Stimulated activated naive B cell treated with anti-CD40 and anti-IgM and Interleukin-4, amounts not matched to agents 10 μg/mL and 1 μg/mL and 100 μg/mL, for 72 hours (primary cell): Measurements from ENCODE around the gene RPL36.
A peak's percentile ranks its signal among the peaks of the same experiment; 100 is the strongest.

Source experiments
- ATAC-seq, 2 donors: fragments of 150-1000 bp; cut with Tn5 transposase; replicated peaks; 2 replicates each; pipeline ENCODE4 v1.10.0; 2021; ENCODE audit warnings: moderate library complexity in 1 of 2
- DNase-seq: peaks from one replicate; pipeline ENCODE4 v3.0.0; 2021
- H3K27ac Mint-ChIP-seq: one replicate; pipeline ENCODE4 v1.8.0; 2022; ENCODE audit warnings: mild to moderate bottlenecking, mixed read lengths
- H3K27me3 Mint-ChIP-seq, 2 donors: one replicate each; pipeline ENCODE4 v1.8.0; 2022; ENCODE audit warnings: mixed read lengths in 2 of 2
- H3K36me3 Mint-ChIP-seq, 2 donors: one replicate each; pipeline ENCODE4 v1.8.0; 2022; ENCODE audit warnings: mixed read lengths in 2 of 2, mild to moderate bottlenecking in 1 of 2
- H3K4me1 Mint-ChIP-seq, 2 donors: one replicate each; pipeline ENCODE4 v1.8.0; 2022; ENCODE audit warnings: mixed read lengths in 2 of 2, mild to moderate bottlenecking in 1 of 2
- H3K4me3 Mint-ChIP-seq, 2 donors: one replicate each; pipeline ENCODE4 v1.8.0; 2022; ENCODE audit warnings: mild to moderate bottlenecking in 2 of 2, mixed read lengths in 2 of 2, moderate library complexity in 1 of 2
- H3K9me3 Mint-ChIP-seq, 2 donors: one replicate each; pipeline ENCODE4 v1.8.0; 2022; ENCODE audit warnings: mixed read lengths in 2 of 2, mild to moderate bottlenecking in 1 of 2

RPL36 gene

DNA sequence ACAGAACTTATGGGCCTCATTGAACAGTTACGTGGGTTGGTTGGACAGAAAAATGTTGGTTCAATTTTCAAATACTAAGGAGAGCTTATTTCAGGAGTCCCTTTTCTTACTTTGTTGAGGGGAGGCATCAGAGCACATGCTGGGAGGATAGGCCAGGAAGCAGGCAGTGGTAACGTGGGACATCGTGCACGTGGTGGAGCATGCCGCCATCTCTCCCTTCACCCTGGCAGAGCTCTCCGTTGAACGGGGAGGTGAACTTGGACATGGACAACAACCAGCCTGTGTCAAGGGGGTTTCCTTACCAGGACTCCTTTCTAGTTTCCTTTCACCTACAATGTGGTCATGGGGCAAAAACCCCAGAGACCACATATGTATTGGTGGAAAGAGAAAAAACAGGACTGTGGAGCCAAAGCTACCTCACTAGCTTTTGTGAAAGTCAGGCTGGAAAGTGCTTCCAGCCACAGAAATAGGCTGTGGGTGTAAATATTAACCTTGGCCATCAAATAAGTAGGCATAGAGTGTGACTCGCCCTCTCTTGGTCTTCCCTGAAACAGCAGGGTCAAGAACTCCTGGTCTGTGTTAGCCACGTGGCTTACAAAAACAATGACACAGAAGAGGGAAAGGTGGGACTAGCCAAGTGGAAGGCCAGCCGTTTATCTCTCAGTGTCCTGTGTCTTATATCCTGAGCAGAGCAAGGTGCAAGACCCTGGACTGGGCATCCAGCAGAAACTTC, 24.1 kb upstream of the RPL36 start:
- no peak for DNase-seq
- Mint-ChIP-seq H3K27me3 (no peaks in the 10 kb centered on the region), H3K36me3 (peaks cover 45 to 61% of the 10 kb centered on the region in 2 donors), H3K4me3 (no peak overlapping the region), H3K4me1 (peaks cover 0 to 6% of the 10 kb centered on the region in 2 donors), H3K27ac (peak overlapping the region; percentile 86), H3K9me3 (no peaks in the 10 kb centered on the region)
- peak; percentile 64 to 75 for ATAC-seq

- H3K36me3 Mint-ChIP-seq, result peaks cover 37 to 65% of the 10 kb centered on the region in 2 donors
- H3K9me3 Mint-ChIP-seq, result no peaks in the 10 kb centered on the region
- H3K4me1 Mint-ChIP-seq, result peaks cover 0 to 6% of the 10 kb centered on the region in 2 donors
- H3K4me3 Mint-ChIP-seq, result no peak overlapping the region
- DNase-seq (no peak), ATAC-seq (no peak)
- no peaks in the 10 kb centered on the region for H3K27me3 Mint-ChIP-seq
- H3K27ac Mint-ChIP-seq, result peak overlapping the region; percentile 65
These were observed 23.0 kb upstream of the RPL36 start for GRCh38 chr19:5666921-5667610.

GRCh38 chr19:5667751-5668271, 22.3 kb upstream of the RPL36 start:
- DNase-seq (no peak), ATAC-seq (no peak)
- Mint-ChIP-seq H3K9me3 (no peaks in the 10 kb centered on the region), H3K27ac (peak overlapping the region; percentile 52), H3K4me3 (no peak overlapping the region), H3K36me3 (peaks cover 41 to 68% of the 10 kb centered on the region in 2 donors), H3K27me3 (no peaks in the 10 kb centered on the region), H3K4me1 (peaks cover 4 to 9% of the 10 kb centered on the region in 2 donors)

- ATAC-seq (no peak), DNase-seq (no peak)
- Mint-ChIP-seq H3K27me3 (no peaks in the 10 kb centered on the region), H3K27ac (peak overlapping the region; percentile 67), H3K4me3 (no peak overlapping the region), H3K4me1 (peaks cover 6 to 9% of the 10 kb centered on the region in 2 donors), H3K36me3 (peaks cover 51 to 76% of the 10 kb centered on the region in 2 donors), H3K9me3 (peaks cover 0 to 2% of the 10 kb centered on the region in 2 donors)
These were observed 20.9 kb upstream of the RPL36 start for GRCh38 chr19:5669212-5669611.

DNA sequence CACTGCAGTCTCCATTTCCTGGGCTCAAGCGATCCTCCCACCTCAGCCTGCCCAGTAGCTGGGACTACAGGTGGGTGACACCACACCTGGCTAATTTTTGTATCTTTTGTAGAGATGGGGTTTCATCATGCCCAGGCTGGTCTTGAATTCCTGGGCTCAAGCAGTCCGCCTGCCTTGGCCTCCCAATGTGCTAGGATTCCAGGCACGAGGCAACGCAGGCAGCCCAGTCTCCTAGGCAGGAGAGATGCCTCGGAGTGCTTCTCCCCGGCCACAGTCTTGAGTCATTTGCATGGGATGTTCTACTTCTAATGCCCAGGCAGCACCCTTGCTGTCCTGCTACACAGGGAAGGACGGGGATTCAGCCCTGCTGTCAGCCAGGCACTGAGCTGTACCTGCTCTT, 18.5 kb upstream of the RPL36 start:
- peaks cover 45 to 65% of the 10 kb centered on the region in 2 donors for H3K36me3 Mint-ChIP-seq
- H3K4me1 Mint-ChIP-seq, result peaks cover 4 to 10% of the 10 kb centered on the region in 2 donors
- DNase-seq (no peak), ATAC-seq (no peak)
- peak overlapping the region; percentile 57 for H3K27ac Mint-ChIP-seq
- H3K4me3 Mint-ChIP-seq, result no peak overlapping the region
- peaks cover 0 to 2% of the 10 kb centered on the region in 2 donors for H3K9me3 Mint-ChIP-seq
- H3K27me3 Mint-ChIP-seq, result no peaks in the 10 kb centered on the region

DNA sequence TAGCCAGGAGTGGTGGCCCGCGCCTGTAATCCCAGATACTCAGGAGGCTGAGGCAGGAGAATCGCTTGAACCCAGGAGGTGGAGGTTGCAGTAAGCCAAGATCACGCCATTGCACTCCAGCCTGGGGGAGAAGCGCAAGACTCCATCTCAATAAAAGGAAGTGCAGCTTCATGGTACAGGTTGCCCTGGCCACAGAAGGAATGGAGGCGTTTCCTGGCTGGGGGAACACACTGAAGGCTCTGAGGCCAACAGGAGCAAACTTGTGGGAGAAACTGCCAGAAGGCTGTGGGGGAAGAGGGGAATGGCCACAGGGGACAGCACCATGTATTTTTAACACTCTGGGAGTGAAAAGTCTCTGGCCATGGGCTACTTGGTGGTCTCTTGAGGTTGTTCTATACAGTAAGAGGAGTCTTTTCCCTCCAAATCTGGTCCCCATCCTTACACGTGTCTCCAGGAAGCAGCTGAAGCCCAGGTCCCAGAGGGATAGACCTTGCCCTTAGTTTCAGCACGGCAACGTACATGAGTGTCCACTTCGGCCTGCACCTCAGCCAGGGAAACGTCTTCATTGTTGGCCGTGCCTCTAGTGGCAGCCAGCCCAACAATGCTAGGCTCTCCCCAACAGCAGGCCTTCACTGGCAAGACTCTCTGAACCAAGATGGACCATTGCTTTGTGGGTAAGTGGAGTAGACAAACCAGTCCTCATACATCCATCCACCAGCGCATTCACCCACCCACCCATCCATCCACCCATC, 17.2 kb upstream of the RPL36 start:
- Mint-ChIP-seq H3K9me3 (peaks cover 0 to 2% of the 10 kb centered on the region in 2 donors), H3K27me3 (no peaks in the 10 kb centered on the region), H3K36me3 (peaks cover 38 to 61% of the 10 kb centered on the region in 2 donors), H3K4me1 (peaks cover 4 to 11% of the 10 kb centered on the region in 2 donors), H3K27ac (peak overlapping the region; percentile 54), H3K4me3 (no peak overlapping the region)
- DNase-seq (no peak), ATAC-seq (no peak)

DNA sequence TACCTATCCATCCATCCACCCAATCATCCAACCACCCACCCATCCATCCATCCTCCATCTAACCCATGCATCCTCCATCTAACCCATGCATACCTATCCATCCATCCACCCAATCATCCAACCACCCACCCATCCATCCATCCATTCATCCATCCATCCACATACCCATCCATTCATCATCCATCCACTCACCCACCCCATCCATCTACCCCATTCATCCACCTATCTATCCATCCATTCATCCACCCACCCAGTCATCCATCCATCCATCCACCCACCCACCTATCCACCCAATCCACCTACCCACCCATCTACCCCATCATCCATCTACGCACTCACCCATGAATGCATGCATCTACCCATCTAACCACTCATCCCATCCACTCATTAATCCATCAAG, 16.3 kb upstream of the RPL36 start:
- Mint-ChIP-seq H3K9me3 (peaks cover 0 to 2% of the 10 kb centered on the region in 2 donors), H3K36me3 (peaks cover 36 to 60% of the 10 kb centered on the region in 2 donors), H3K27ac (no peak overlapping the region), H3K4me1 (peaks cover 4 to 11% of the 10 kb centered on the region in 2 donors), H3K27me3 (no peaks in the 10 kb centered on the region), H3K4me3 (no peak overlapping the region)
- DNase-seq (no peak), ATAC-seq (no peak)

- Mint-ChIP-seq H3K27ac (peak overlapping the region; percentile 90), H3K27me3 (no peaks in the 10 kb centered on the region), H3K36me3 (peaks cover 31 to 54% of the 10 kb centered on the region in 2 donors), H3K4me1 (peaks cover 8 to 19% of the 10 kb centered on the region in 2 donors), H3K4me3 (no peak overlapping the region), H3K9me3 (peaks cover 0 to 2% of the 10 kb centered on the region in 2 donors)
- no peak for DNase-seq
- ATAC-seq, result no peak
These were observed 15.4 kb upstream of the RPL36 start for GRCh38 chr19:5674714-5675113.

GRCh38 chr19:5676105-5676771, 13.9 kb upstream of the RPL36 start:
- H3K27ac Mint-ChIP-seq, result peak overlapping the region; percentile 80
- no peak overlapping the region for H3K4me3 Mint-ChIP-seq
- DNase-seq, result no peak
- H3K9me3 Mint-ChIP-seq, result peaks cover 0 to 2% of the 10 kb centered on the region in 2 donors
- H3K4me1 Mint-ChIP-seq, result peaks cover 9 to 21% of the 10 kb centered on the region in 2 donors
- peaks cover 24 to 48% of the 10 kb centered on the region in 2 donors for H3K36me3 Mint-ChIP-seq
- no peak for ATAC-seq
- H3K27me3 Mint-ChIP-seq, result no peaks in the 10 kb centered on the region

DNA sequence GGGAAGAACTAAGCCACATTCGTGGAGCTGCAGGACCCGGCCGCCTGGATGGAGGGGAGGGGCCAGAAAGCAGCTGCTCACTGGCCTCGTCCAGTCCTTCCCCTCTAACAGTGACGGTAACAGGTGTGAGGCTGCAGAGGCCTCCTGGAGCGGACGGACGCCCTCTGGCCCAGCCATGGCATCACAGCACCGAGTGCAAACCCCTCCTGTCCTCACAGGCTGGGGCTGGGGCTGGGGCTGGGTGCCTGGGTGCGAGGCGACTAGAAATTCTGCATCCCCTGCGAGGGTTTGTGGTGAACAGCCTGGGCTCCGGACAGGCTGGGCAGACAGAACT, 13.4 kb upstream of the RPL36 start:
- peaks cover 24 to 45% of the 10 kb centered on the region in 2 donors for H3K36me3 Mint-ChIP-seq
- H3K27me3 Mint-ChIP-seq, result no peaks in the 10 kb centered on the region
- H3K4me1 Mint-ChIP-seq, result peaks cover 14 to 26% of the 10 kb centered on the region in 2 donors
- H3K9me3 Mint-ChIP-seq, result peaks cover 4% of the 10 kb centered on the region in 2 donors
- DNase-seq, result no peak
- no peak for ATAC-seq
- H3K27ac Mint-ChIP-seq, result no peak overlapping the region
- H3K4me3 Mint-ChIP-seq, result no peak overlapping the region

DNA sequence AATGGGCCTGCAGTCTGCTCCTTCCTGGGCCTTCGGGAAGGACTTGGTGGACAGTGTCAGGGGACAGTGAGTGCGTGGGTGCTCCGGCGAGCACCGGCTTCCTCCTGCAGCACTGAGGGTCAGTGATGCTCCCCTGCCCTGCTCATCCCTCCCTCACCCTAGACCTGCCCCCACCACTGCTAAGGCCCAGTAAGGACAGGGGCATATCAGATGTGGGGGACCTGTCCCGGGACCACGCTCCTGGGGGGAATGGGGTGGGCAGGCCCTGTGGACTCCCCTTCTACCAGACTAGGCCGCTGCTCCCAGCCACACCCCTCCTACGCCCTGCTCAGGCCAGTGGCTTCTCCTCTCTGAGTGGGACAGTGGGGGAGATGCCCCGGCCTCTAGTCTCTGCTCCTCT, 13.0 kb upstream of the RPL36 start:
- Mint-ChIP-seq H3K27me3 (no peaks in the 10 kb centered on the region), H3K36me3 (peaks cover 24 to 42% of the 10 kb centered on the region in 2 donors), H3K4me1 (peaks cover 18 to 30% of the 10 kb centered on the region in 2 donors), H3K4me3 (peak overlapping the region in 1 of 2 donors; percentile 15), H3K27ac (peak overlapping the region; percentile 52), H3K9me3 (peaks cover 4% of the 10 kb centered on the region in 2 donors)
- ATAC-seq, result no peak
- no peak for DNase-seq

DNA sequence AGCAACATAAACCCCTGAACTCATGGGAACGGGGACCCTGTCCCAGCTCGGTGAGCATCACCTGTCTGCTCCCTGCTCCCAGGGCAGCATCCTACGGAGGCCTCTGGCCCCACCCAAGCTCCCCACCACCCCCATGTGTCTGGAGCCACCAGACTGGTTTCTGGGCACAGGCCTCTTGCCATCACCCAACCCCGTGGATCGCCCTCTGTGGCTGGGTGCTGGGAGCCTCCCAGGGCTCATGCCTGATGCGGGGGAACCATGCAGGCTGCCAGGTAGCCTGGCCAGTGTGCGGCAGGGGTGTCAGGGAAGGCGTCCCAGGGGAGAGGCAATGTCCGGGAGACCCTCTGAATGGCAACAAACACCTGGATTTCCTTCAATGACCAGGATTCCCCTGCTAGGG, 12.5 kb upstream of the RPL36 start:
- H3K9me3 Mint-ChIP-seq, result peaks cover 4% of the 10 kb centered on the region in 2 donors
- DNase-seq, result no peak
- peak overlapping the region; percentile 52 for H3K27ac Mint-ChIP-seq
- H3K4me3 Mint-ChIP-seq, result no peak overlapping the region
- peaks cover 20 to 32% of the 10 kb centered on the region in 2 donors for H3K4me1 Mint-ChIP-seq
- peaks cover 20 to 40% of the 10 kb centered on the region in 2 donors for H3K36me3 Mint-ChIP-seq
- no peak for ATAC-seq
- no peaks in the 10 kb centered on the region for H3K27me3 Mint-ChIP-seq

DNA sequence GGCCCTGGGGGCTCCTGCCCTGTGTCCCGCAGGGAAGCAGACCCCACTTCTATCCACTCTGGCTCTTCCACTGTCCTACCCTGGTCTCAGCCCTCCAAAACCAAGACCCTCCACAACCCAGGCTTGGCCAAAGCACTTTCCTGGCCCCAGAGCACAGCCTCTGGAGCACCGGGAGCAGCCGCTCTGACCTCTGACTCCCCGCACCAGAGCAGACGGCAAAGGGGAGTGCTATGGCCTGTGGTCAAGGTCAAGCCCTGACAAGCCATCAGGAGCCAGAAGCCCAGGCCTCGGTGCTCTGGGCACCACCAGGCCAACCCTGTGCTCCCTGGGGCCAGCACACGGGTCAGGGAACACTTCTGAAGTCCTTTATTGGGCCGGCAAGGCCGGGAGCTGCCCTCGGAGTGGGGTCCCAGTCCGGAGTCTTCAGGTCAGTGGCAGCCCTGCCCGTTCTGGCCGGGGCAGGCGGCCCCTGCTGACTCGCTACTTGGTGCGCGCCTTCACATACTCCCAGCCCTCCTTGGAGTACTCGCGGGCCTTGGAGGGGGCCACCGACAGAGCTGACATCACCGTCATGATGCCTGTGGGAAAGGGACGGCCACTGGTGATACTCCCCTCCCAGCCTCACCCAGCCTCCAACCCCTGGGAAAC, 11.9 kb upstream of the RPL36 start:
- DNase-seq, result no peak
- Mint-ChIP-seq H3K27ac (no peak overlapping the region), H3K36me3 (peaks cover 14 to 34% of the 10 kb centered on the region in 2 donors), H3K9me3 (peaks cover 4% of the 10 kb centered on the region in 2 donors), H3K4me3 (no peak overlapping the region), H3K27me3 (no peaks in the 10 kb centered on the region), H3K4me1 (peaks cover 18 to 28% of the 10 kb centered on the region in 2 donors)
- no peak for ATAC-seq
